IMR-90 (cell line): Measurements from ENCODE around the gene PDE6B. TPM values are rescaled to one million over a fixed set of nuclear protein-coding genes. Genes with fewer than 3 reads are reported as not detected.

ENCODE experiments used
- ATAC-seq: fragments of 200-7000 bp; cut with Tn5 transposase; 2 replicates; pipeline ENCODE4 v1.9.1; 2020; ENCODE audit warnings: low read depth, mild to moderate bottlenecking, moderate library complexity
- BruUV-seq: library from RNA; stranded (reverse); fragments of 400-500 nt; replicated peaks from 2 replicates; lab custom pipeline; 2021; lab: Mats Ljungman, UMichigan
- CTCF ChIA-PET: fragments of 300-600 bp; formaldehyde crosslinking; extraction: SDS; loops from one replicate; lab custom pipeline; 2021; ENCODE audit warnings: antibody characterized with exemption; lab: Yijun Ruan, JAX
- POLR2A ChIA-PET: fragments of 300-600 bp; sonication (Branson Sonifier 250); formaldehyde crosslinking; loops from one replicate; lab custom pipeline; 2022; ENCODE audit warnings: antibody characterized with exemption; ENCODE audit not compliant: unreplicated experiment; lab: Charles Lee
- DNase-seq: peaks from one replicate; pipeline ENCODE4 v3.0.0; 2013
- H2AFZ ChIP-seq: replicated peaks from 2 replicates; pipeline ENCODE3; 2013; ENCODE audit warnings: low read length, mild to moderate bottlenecking; ENCODE audit not compliant: poor library complexity
- H2AK5ac ChIP-seq: 2 replicates; pipeline ENCODE4 v1.6.1; 2013; ENCODE audit warnings: low read depth, low read length, inconsistent platforms
- H2AK9ac ChIP-seq: replicated peaks from 2 replicates; pipeline ENCODE3; 2013; ENCODE audit warnings: mild to moderate bottlenecking, low read depth, low read length, moderate library complexity; ENCODE audit not compliant: poor library complexity
- H2BK120ac ChIP-seq: 2 replicates; pipeline ENCODE4 v1.6.1; 2013; ENCODE audit warnings: low read depth, low read length, inconsistent platforms
- H2BK15ac ChIP-seq: 3 replicates; pipeline ENCODE4 v1.6.1; 2013; ENCODE audit warnings: low read depth, low read length, inconsistent platforms
- H2BK20ac ChIP-seq: 2 replicates; pipeline ENCODE4 v1.6.1; 2013; ENCODE audit warnings: low read depth, mild to moderate bottlenecking, inconsistent platforms, low read length, moderate library complexity
- H2BK5ac ChIP-seq: 2 replicates; pipeline ENCODE4 v1.6.1; 2013; ENCODE audit warnings: mild to moderate bottlenecking, low read depth, low read length, inconsistent platforms; ENCODE audit not compliant: poor library complexity, severe bottlenecking
- H3K14ac ChIP-seq: replicated peaks from 2 replicates; pipeline ENCODE4 v1.6.1; 2013; ENCODE audit warnings: low read depth, low read length, inconsistent platforms
- H3K18ac ChIP-seq: 2 replicates; pipeline ENCODE4 v1.6.1; 2013; ENCODE audit warnings: low read depth, low read length, control low read depth
- H3K23ac ChIP-seq: 2 replicates; pipeline ENCODE4 v1.6.1; 2013; ENCODE audit warnings: low read depth, low read length, inconsistent platforms
- H3K27ac ChIP-seq: 2 replicates; pipeline ENCODE4 v1.5.1; 2013; ENCODE audit warnings: mild to moderate bottlenecking, control low read depth, low read length; ENCODE audit not compliant: insufficient read depth
- H3K27me3 ChIP-seq: 2 replicates; pipeline ENCODE4 v1.6.1; 2013; ENCODE audit warnings: low read length; ENCODE audit not compliant: control insufficient read depth, insufficient read depth
- H3K36me3 ChIP-seq: 2 replicates; pipeline ENCODE4 v1.6.1; 2013; ENCODE audit warnings: low read length, mixed read lengths; ENCODE audit not compliant: control insufficient read depth, insufficient read depth
- H3K4ac ChIP-seq: 2 replicates; pipeline ENCODE4 v1.6.1; 2013; ENCODE audit warnings: low read depth, low read length, inconsistent platforms
- H3K4me1 ChIP-seq: 2 replicates; pipeline ENCODE4 v1.6.1; 2013; ENCODE audit warnings: low read length, mixed read lengths; ENCODE audit not compliant: control insufficient read depth, insufficient read depth
- H3K4me2 ChIP-seq: 2 replicates; pipeline ENCODE4 v1.6.1; 2013; ENCODE audit warnings: low read depth, mild to moderate bottlenecking, control low read depth, low read length, moderate library complexity
- H3K4me3 ChIP-seq: 2 replicates; pipeline ENCODE4 v1.5.1; 2013; ENCODE audit warnings: low read depth, mild to moderate bottlenecking, control low read depth, low read length, moderate library complexity; ENCODE audit not compliant: insufficient read depth
- H3K56ac ChIP-seq: 2 replicates; pipeline ENCODE4 v1.6.1; 2013; ENCODE audit warnings: low read length, inconsistent platforms; ENCODE audit not compliant: insufficient read depth; ENCODE audit errors: extremely low read depth
- H3K79me1 ChIP-seq, 2 experiments: 2 replicates each; pipeline ENCODE4 v1.6.1; 2013; ENCODE audit warnings: low read length in 2 of 2, inconsistent platforms in 1 of 2, low read depth in 1 of 2
- H3K9ac ChIP-seq: 2 replicates; pipeline ENCODE4 v1.6.1; 2013; ENCODE audit warnings: low read depth, low read length, control low read depth
- H3K9me1 ChIP-seq: 2 replicates; pipeline ENCODE4 v1.6.1; 2013; ENCODE audit warnings: low read length, inconsistent platforms; ENCODE audit not compliant: insufficient read depth
- H3K9me3 ChIP-seq: 2 replicates; pipeline ENCODE4 v1.6.1; 2013; ENCODE audit warnings: low read length; ENCODE audit not compliant: control insufficient read depth, insufficient read depth
- H4K20me1 ChIP-seq: 2 replicates; pipeline ENCODE4 v1.6.1; 2013; ENCODE audit warnings: low read length, inconsistent platforms; ENCODE audit not compliant: insufficient read depth
- H4K5ac ChIP-seq: 2 replicates; pipeline ENCODE4 v1.6.1; 2013; ENCODE audit warnings: mild to moderate bottlenecking, low read depth, low read length, control low read depth
- H4K8ac ChIP-seq, 2 experiments: 2 replicates each; pipeline ENCODE4 v1.6.1; 2013; ENCODE audit warnings: low read depth in 2 of 2, low read length in 2 of 2, control low read depth in 1 of 2, inconsistent platforms in 1 of 2
- H4K91ac ChIP-seq: 2 replicates; pipeline ENCODE4 v1.6.1; 2013; ENCODE audit warnings: low read depth, low read length, inconsistent platforms; ENCODE audit not compliant: insufficient read depth
- BHLHE40 ChIP-seq: fragments of 150-350 bp; IDR thresholded peaks from 2 replicates; pipeline ENCODE4 v1.6.1; 2016; ENCODE audit warnings: mild to moderate bottlenecking, low read depth, low read length
- CEBPB ChIP-seq: IDR thresholded peaks from 2 replicates; pipeline ENCODE4 v1.6.1; 2012; ENCODE audit warnings: low read depth, low read length, improper control_type of control experiment
- CHD1 ChIP-seq: IDR thresholded peaks from 2 replicates; pipeline ENCODE4 v1.6.1; 2012; ENCODE audit warnings: low read depth, low read length, improper control_type of control experiment
- FOS ChIP-seq: fragments of 150-350 bp; IDR thresholded peaks from 2 replicates; pipeline ENCODE4 v1.6.1; 2016; ENCODE audit warnings: low read depth, low read length
- MAFK ChIP-seq: IDR thresholded peaks from 2 replicates; pipeline ENCODE4 v1.6.1; 2012; ENCODE audit warnings: low read depth, low read length, improper control_type of control experiment
- MAZ ChIP-seq: IDR thresholded peaks from 2 replicates; pipeline ENCODE4 v1.6.1; 2012; ENCODE audit warnings: low read depth, mild to moderate bottlenecking, low read length, improper control_type of control experiment, moderate library complexity, borderline replicate concordance
- MXI1 ChIP-seq: IDR thresholded peaks from 2 replicates; pipeline ENCODE4 v1.6.1; 2012; ENCODE audit warnings: low read depth, mild to moderate bottlenecking, low read length, moderate library complexity, borderline replicate concordance
- NFE2L2 ChIP-seq: fragments of 150-350 bp; IDR thresholded peaks from 2 replicates; pipeline ENCODE4 v1.6.1; 2016; ENCODE audit warnings: low read depth, mild to moderate bottlenecking, low read length
- POLR2A ChIP-seq: IDR thresholded peaks from 2 replicates; pipeline ENCODE4 v1.6.1; 2012; ENCODE audit warnings: mild to moderate bottlenecking, low read depth, low read length
- RAD21 ChIP-seq: IDR thresholded peaks from 2 replicates; pipeline ENCODE4 v1.6.1; 2012; ENCODE audit warnings: low read length, improper control_type of control experiment
- RCOR1 ChIP-seq: IDR thresholded peaks from 2 replicates; pipeline ENCODE4 v1.6.1; 2012; ENCODE audit warnings: mild to moderate bottlenecking, low read length, improper control_type of control experiment; ENCODE audit not compliant: insufficient replicate concordance
- RFX5 ChIP-seq: IDR thresholded peaks from 2 replicates; pipeline ENCODE4 v1.8.0; 2012; ENCODE audit warnings: low read depth, mild to moderate bottlenecking, low read length, moderate library complexity
- SMC3 ChIP-seq: fragments of 150-350 bp; IDR thresholded peaks from 2 replicates; pipeline ENCODE4 v1.6.1; 2016; ENCODE audit warnings: low read depth, mild to moderate bottlenecking, antibody characterized with exemption, low read length, moderate library complexity
- WGBS, 2 experiments: methylation state at CpG; one replicate each; pipeline versions ENCODE4 v1.1.5 to v1.1.7; 2013; ENCODE audit warnings: missing lambda C conversion rate in 2 of 2; ENCODE audit not compliant: insufficient read length in 1 of 2; ENCODE audit errors: extremely low coverage in 2 of 2; 5-methylcytosine and 5-hydroxymethylcytosine counted together
- dilution Hi-C: fragments of 300-500 bp; cut with HindIII; formaldehyde crosslinking; loops from one replicate; pipeline ENCODE4 v1.14.3; 2018; ENCODE audit warnings: low sequenced_read_pairs; ENCODE audit not compliant: unreplicated experiment
- in situ Hi-C: fragments of 300-500 bp; cut with MboI; formaldehyde crosslinking; loops from 3 replicates; pipeline ENCODE4 v1.14.3; 2019; ENCODE audit warnings: low sequenced_read_pairs, inconsistent platforms, mixed read lengths
- intact Hi-C: fragments of 100-400 bp; cut with micrococcal nuclease; formaldehyde crosslinking; loops from 2 replicates; pipeline ENCODE4 v1.10.0; 2022
- polyA plus RNA-seq, 3 experiments: library from polyadenylated mRNA; depleted of rRNA; stranded (reverse); fragments of >200 nt; gene quantifications; 2 replicates each; pipeline ENCODE4 v1.2.3, GENCODE V29; 2012; ENCODE audit warnings: low replicate concordance in 1 of 3
- total RNA-seq: library from RNA; depleted of rRNA; stranded (reverse); fragments of >200 nt; gene quantifications from 2 replicates; pipeline ENCODE4 v1.2.3, GENCODE V29; 2012
- TF ChIP-seq, protein P1 (sequence below): conservative IDR thresholded peaks from 2 replicates; pipeline ENCODE4 v1.5.1; 2012; ENCODE audit warnings: mild to moderate bottlenecking, low read depth, low read length, improper control_type of control experiment
- TF ChIP-seq, protein P2 (sequence below): fragments of 150-350 bp; IDR thresholded peaks from 2 replicates; pipeline ENCODE4 v1.6.1; 2016; ENCODE audit warnings: low read depth, mild to moderate bottlenecking, low read length, moderate library complexity, borderline replicate concordance

Gene PDE6B
- total and polyA plus RNA-seq, 2 of the 4 experiments (the other 2 are of a cell fraction), result under 0.01 TPM; not detected in 1

DNA sequence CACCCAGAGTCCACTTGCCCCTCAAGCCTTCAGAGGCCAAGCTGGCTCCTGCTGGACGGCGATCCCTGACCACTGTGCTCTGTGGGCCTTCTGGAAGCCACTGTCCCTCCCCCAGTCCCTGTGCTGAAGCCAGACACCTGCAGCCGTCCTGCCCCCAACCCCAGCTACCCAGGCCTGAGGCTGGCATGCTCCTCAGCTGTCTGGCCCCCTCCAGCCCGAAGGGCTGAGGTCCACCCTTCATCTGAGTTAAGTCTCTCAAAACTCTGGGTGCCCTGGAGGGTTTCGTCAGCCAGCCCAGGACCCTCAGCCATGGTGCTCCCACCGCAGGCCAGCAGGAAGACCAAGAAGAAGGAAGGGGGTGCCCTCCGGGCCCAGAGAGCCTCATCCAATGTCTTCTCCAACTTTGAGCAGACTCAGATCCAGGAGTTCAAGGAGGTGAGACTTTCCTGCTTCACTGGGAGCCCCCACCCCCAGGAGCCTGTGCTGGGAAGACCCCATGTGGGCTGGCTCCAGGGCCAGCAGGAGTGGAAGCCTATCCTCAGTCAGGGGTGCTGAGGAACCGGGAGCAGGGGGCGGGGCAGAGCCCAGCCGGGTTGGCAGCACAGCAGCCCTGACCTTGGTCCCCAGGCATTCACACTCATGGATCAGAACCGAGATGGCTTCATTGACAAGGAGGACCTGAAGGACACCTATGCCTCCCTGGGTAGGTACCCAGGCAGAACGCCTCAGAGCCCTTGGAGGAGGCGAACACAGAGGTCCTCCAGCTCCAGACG is 53.1 kb downstream of the PDE6B start:
- Histone ChIP-seq H3K18ac (no peak overlapping the region), H3K27me3 (no peaks in the 10 kb centered on the region), H3K56ac (no peak overlapping the region), H2AK5ac (no peak overlapping the region), H4K91ac (no peak overlapping the region), H4K8ac (no peak overlapping the region), H2BK5ac (no peak overlapping the region), H3K9ac (no peak overlapping the region), H3K4ac (no peak overlapping the region), H3K14ac (no peak overlapping the region), H2BK120ac (no peak overlapping the region), H3K79me1 (peaks cover 11 to 17% of the 10 kb centered on the region in 2 experiments; a peak in 3 of 4 replicates), H3K27ac (no peak overlapping the region), H3K4me1 (peaks cover 8% of the 10 kb centered on the region), H3K23ac (no peak overlapping the region), H3K9me3 (no peaks in the 10 kb centered on the region), H3K4me3 (no peak overlapping the region), H2BK15ac (no peak overlapping the region), H2AK9ac (peak overlapping the region; percentile 42), H2BK20ac (no peak overlapping the region), H2AFZ (no peak overlapping the region), H3K9me1 (peaks cover 4% of the 10 kb centered on the region; the same call in 1 of the 2 replicates), H3K4me2 (no peak overlapping the region), H3K36me3 (no peaks in the 10 kb centered on the region), H4K20me1 (no peaks in the 10 kb centered on the region), H4K5ac (no peak overlapping the region)
- intact Hi-C loops (loop anchor here (10.0 kb wide), 1 partner anchor 344 kb away; the partner anchor contains the start of gene ZNF141), dilution Hi-C loops (no loop called here), in situ Hi-C loops (no loop called here)
- no peak for ATAC-seq
- no TSS peak for BruUV-seq
- ChIA-PET POLR2A (no interaction called here), CTCF (no interaction called here)
- TF ChIP-seq SMC3, result no peak
- no peak for TF ChIP-seq RFX5
- no peak for TF ChIP-seq CEBPB
- TF ChIP-seq CHD1, result no peak
- TF ChIP-seq FOS, result no peak
- TF ChIP-seq NFE2L2, result no peak
- TF ChIP-seq RAD21, result no peak
- TF ChIP-seq, protein P1, sequence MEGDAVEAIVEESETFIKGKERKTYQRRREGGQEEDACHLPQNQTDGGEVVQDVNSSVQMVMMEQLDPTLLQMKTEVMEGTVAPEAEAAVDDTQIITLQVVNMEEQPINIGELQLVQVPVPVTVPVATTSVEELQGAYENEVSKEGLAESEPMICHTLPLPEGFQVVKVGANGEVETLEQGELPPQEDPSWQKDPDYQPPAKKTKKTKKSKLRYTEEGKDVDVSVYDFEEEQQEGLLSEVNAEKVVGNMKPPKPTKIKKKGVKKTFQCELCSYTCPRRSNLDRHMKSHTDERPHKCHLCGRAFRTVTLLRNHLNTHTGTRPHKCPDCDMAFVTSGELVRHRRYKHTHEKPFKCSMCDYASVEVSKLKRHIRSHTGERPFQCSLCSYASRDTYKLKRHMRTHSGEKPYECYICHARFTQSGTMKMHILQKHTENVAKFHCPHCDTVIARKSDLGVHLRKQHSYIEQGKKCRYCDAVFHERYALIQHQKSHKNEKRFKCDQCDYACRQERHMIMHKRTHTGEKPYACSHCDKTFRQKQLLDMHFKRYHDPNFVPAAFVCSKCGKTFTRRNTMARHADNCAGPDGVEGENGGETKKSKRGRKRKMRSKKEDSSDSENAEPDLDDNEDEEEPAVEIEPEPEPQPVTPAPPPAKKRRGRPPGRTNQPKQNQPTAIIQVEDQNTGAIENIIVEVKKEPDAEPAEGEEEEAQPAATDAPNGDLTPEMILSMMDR, result no peak
- TF ChIP-seq POLR2A, result no peak; the same call in 1 of the 2 replicates
- TF ChIP-seq, protein P2, sequence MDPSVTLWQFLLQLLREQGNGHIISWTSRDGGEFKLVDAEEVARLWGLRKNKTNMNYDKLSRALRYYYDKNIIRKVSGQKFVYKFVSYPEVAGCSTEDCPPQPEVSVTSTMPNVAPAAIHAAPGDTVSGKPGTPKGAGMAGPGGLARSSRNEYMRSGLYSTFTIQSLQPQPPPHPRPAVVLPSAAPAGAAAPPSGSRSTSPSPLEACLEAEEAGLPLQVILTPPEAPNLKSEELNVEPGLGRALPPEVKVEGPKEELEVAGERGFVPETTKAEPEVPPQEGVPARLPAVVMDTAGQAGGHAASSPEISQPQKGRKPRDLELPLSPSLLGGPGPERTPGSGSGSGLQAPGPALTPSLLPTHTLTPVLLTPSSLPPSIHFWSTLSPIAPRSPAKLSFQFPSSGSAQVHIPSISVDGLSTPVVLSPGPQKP, result no peak
- no peak for TF ChIP-seq MAZ
- no peak for TF ChIP-seq MAFK
- TF ChIP-seq MXI1, result no peak
- TF ChIP-seq BHLHE40, result no peak
- no peak for TF ChIP-seq RCOR1
- WGBS, 2 experiments, result 89% methylated on average over 4 of the region's 14 CpGs; no CpG with 5 or more reads in 1 of the 2 experiments
- no peak for DNase-seq
